Esophagus squamous epithelium (tissue), 4 donors: ENCODE measurements around the gene VSX1.

Source experiments
- POLR2A ChIP-seq, 4 donors: fragments of 450-650 bp; IDR thresholded peaks; one replicate each; pipeline ENCODE4 v1.6.1; 2017; ENCODE audit warnings: antibody characterized with exemption in 4 of 4, mild to moderate bottlenecking in 4 of 4, moderate library complexity in 3 of 4
- TF ChIP-seq, protein P1 (sequence below), 6 experiments: fragments of 450-650 bp in 4 of 6; fragments of 200-600 bp in 2 of 6; sonication (generic) in 2 of 6; IDR thresholded peaks; one replicate each; pipeline ENCODE4 v1.5.1; 2016 to 2019; ENCODE audit warnings: antibody characterized with exemption in 6 of 6, mild to moderate bottlenecking in 4 of 6, moderate library complexity in 4 of 6

DNA sequence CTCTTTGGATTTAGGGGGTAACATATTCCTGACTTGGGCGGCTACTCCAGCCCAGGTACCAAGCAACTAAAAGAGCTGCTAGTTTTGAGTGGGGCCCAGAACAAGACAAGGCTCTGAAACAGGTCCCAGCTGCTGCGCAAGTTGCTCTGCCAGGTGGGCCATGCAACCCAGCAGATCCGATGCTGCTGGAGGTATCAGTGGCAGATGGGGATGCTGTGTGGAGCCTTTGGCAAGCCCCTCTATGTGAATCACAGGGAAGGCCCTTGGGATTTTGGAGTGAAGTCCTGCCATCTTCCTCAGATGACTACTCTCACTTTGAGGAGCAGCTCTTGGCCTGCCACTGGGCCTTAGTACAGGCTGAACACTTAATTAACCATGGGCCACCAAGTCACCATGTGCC lies 43.7 kb upstream of the VSX1 start:
- TF ChIP-seq, protein P1, sequence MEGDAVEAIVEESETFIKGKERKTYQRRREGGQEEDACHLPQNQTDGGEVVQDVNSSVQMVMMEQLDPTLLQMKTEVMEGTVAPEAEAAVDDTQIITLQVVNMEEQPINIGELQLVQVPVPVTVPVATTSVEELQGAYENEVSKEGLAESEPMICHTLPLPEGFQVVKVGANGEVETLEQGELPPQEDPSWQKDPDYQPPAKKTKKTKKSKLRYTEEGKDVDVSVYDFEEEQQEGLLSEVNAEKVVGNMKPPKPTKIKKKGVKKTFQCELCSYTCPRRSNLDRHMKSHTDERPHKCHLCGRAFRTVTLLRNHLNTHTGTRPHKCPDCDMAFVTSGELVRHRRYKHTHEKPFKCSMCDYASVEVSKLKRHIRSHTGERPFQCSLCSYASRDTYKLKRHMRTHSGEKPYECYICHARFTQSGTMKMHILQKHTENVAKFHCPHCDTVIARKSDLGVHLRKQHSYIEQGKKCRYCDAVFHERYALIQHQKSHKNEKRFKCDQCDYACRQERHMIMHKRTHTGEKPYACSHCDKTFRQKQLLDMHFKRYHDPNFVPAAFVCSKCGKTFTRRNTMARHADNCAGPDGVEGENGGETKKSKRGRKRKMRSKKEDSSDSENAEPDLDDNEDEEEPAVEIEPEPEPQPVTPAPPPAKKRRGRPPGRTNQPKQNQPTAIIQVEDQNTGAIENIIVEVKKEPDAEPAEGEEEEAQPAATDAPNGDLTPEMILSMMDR (IDR thresholded peaks at IDR 0.05) = no peak
- TF ChIP-seq POLR2A (IDR thresholded peaks at IDR 0.05) = no peak
